ENCODE data around the gene GMDS.

The GMDS gene

GRCh38 chr6:2129182-2129621 lies 116.2 kb downstream of the GMDS start:
- no peak for DNase-seq

- peak; percentile 69 to 74 for DNase-seq
Observed at GRCh38 chr6:2127484-2127911, 117.9 kb downstream of the GMDS start.

GRCh38 chr6:2126351-2126750 lies 119.1 kb downstream of the GMDS start:
- no peak for DNase-seq

GRCh38 chr6:2125158-2125557 lies 120.2 kb downstream of the GMDS start:
- DNase-seq: no peak

- DNase-seq: no peak
Observed at GRCh38 chr6:2124260-2124709, 121.1 kb downstream of the GMDS start.

- no peak for DNase-seq
Observed at GRCh38 chr6:2120912-2121311, 124.5 kb downstream of the GMDS start.

GRCh38 chr6:2119275-2119674 lies 126.1 kb downstream of the GMDS start:
- DNase-seq: no peak

- no peak for DNase-seq
Observed at GRCh38 chr6:2118136-2118535, 127.3 kb downstream of the GMDS start.

GRCh38 chr6:2117447-2117846 lies 128.0 kb downstream of the GMDS start:
- DNase-seq: no peak

- no peak for DNase-seq
Observed at GRCh38 chr6:2116496-2116895, 128.9 kb downstream of the GMDS start.

- DNase-seq: no peak
Observed at GRCh38 chr6:2114100-2114499, 131.3 kb downstream of the GMDS start.

- DNase-seq: no peak
Observed at GRCh38 chr6:2111162-2111677, 134.2 kb downstream of the GMDS start.

GRCh38 chr6:2110504-2110903 lies 134.9 kb downstream of the GMDS start:
- DNase-seq: peak; percentile 43 to 46

- no peak for DNase-seq
Observed at GRCh38 chr6:2109796-2110195, 135.6 kb downstream of the GMDS start.

- no peak for DNase-seq
Observed at GRCh38 chr6:2108700-2109306, 136.6 kb downstream of the GMDS start.

- DNase-seq: no peak
Observed at GRCh38 chr6:2104524-2104880, 140.9 kb downstream of the GMDS start.

GRCh38 chr6:2103765-2104523 lies 141.5 kb downstream of the GMDS start:
- DNase-seq: no peak

- DNase-seq: no peak
Observed at GRCh38 chr6:2102966-2103365, 142.4 kb downstream of the GMDS start.

GRCh38 chr6:2102316-2102883 lies 143.0 kb downstream of the GMDS start:
- DNase-seq: no peak

GRCh38 chr6:2101213-2101612 lies 144.2 kb downstream of the GMDS start:
- no peak for DNase-seq

- no peak for DNase-seq
Observed at GRCh38 chr6:2099870-2100269, 145.5 kb downstream of the GMDS start.

- DNase-seq: no peak
Observed at GRCh38 chr6:2097464-2097863, 147.9 kb downstream of the GMDS start.

GRCh38 chr6:2094642-2095041 lies 150.8 kb downstream of the GMDS start:
- DNase-seq: no peak

Measured in activated T-cell treated with anti-CD3 and anti-CD28 coated beads, Interleukin-2, amount 50 U/mL, for 48 hours (primary cell).